CD14-positive monocyte (primary cell): ENCODE results near the gene CCDC197. TPM values are rescaled to one million over a fixed set of nuclear protein-coding genes. Genes with fewer than 3 reads are reported as not detected.

Experiments used
- DNase-seq, 3 donors: peaks; one replicate each; pipeline ENCODE4 v3.0.0-alpha.2; 2011 to 2022
- H2AFZ ChIP-seq: 2 replicates; pipeline ENCODE4 v1.6.0; 2012; ENCODE audit warnings: mild to moderate bottlenecking, low read depth, low read length, inconsistent platforms; ENCODE audit not compliant: insufficient read depth, poor library complexity, severe bottlenecking
- H3K27ac ChIP-seq, 2 donors: 1 replicate in 1 of 2; 2 replicates in 1 of 2; pipeline ENCODE4 v1.5.1; 2012 to 2013; ENCODE audit warnings: low read length in 2 of 2, control low read depth in 1 of 2, inconsistent platforms in 1 of 2, low read depth in 1 of 2, mild to moderate bottlenecking in 1 of 2
- H3K27me3 ChIP-seq, 2 donors: one replicate each; pipeline versions ENCODE4 v1.6.0 to v1.6.1; 2011 to 2013; ENCODE audit warnings: low read length in 2 of 2; ENCODE audit not compliant: control insufficient read depth in 2 of 2, insufficient read depth in 2 of 2
- H3K36me3 ChIP-seq, 2 donors: replicated peaks in 1 of 2; 1 replicate in 1 of 2; 2 replicates in 1 of 2; pipeline versions ENCODE4 v1.5.1 to v1.6.1; 2012 to 2013; ENCODE audit warnings: low read length in 2 of 2, control low read depth in 1 of 2, inconsistent platforms in 1 of 2, mild to moderate bottlenecking in 1 of 2; ENCODE audit not compliant: insufficient read depth in 2 of 2, control insufficient read depth in 1 of 2
- H3K4me1 ChIP-seq, 2 donors: 1 replicate in 1 of 2; 2 replicates in 1 of 2; pipeline versions ENCODE4 v1.5.1 to v1.6.1; 2012 to 2013; ENCODE audit warnings: low read length in 2 of 2, control low read depth in 1 of 2, inconsistent platforms in 1 of 2, mild to moderate bottlenecking in 1 of 2, moderate library complexity in 1 of 2; ENCODE audit not compliant: insufficient read depth in 2 of 2, control insufficient read depth in 1 of 2
- H3K4me2 ChIP-seq: replicated peaks from 2 replicates; pipeline ENCODE3; 2012; ENCODE audit warnings: low read length, moderate library complexity, mild to moderate bottlenecking; ENCODE audit not compliant: poor library complexity, severe bottlenecking; ENCODE audit errors: extremely low read depth
- H3K4me3 ChIP-seq, 3 experiments: fragments of 200-600 bp in 1 of 3; sonication (generic) in 1 of 3; replicated peaks in 1 of 3; 1 replicate in 2 of 3; 2 replicates in 1 of 3; pipeline ENCODE4 v1.5.1; 2011 to 2013; ENCODE audit warnings: low read length in 3 of 3, mild to moderate bottlenecking in 3 of 3, control low read depth in 2 of 3, low read depth in 2 of 3, inconsistent platforms in 1 of 3, moderate library complexity in 1 of 3
- H3K79me2 ChIP-seq: 2 replicates; pipeline ENCODE4 v1.6.0; 2012; ENCODE audit warnings: mild to moderate bottlenecking, control low read depth, inconsistent platforms, low read length, moderate library complexity; ENCODE audit not compliant: insufficient read depth
- H3K9ac ChIP-seq: 2 replicates; pipeline ENCODE4 v1.6.0; 2017; ENCODE audit warnings: low read length, mild to moderate bottlenecking; ENCODE audit not compliant: insufficient read depth, poor library complexity, severe bottlenecking
- H3K9me3 ChIP-seq, 2 donors: replicated peaks in 1 of 2; 1 replicate in 1 of 2; 2 replicates in 1 of 2; pipeline versions ENCODE4 v1.5.1 to v1.6.1; 2012 to 2013; ENCODE audit warnings: low read length in 2 of 2, control low read depth in 1 of 2; ENCODE audit not compliant: control insufficient read depth in 1 of 2, insufficient read depth in 1 of 2
- H4K20me1 ChIP-seq: 2 replicates; pipeline ENCODE4 v1.6.0; 2012; ENCODE audit warnings: mild to moderate bottlenecking, low read length, control low read depth, moderate library complexity; ENCODE audit not compliant: insufficient read depth
- H3K27ac Mint-ChIP-seq, 7 donors: one replicate each; pipeline ENCODE4 v1.8.0; 2020; ENCODE audit warnings: mild to moderate bottlenecking in 7 of 7, mixed read lengths in 7 of 7, moderate library complexity in 6 of 7, inconsistent platforms in 2 of 7
- H3K27me3 Mint-ChIP-seq, 3 donors: one replicate each; pipeline ENCODE4 v1.8.0; 2021 to 2022; ENCODE audit warnings: low read depth in 3 of 3, mild to moderate bottlenecking in 3 of 3, mixed read lengths in 3 of 3, moderate library complexity in 3 of 3, inconsistent platforms in 1 of 3
- H3K36me3 Mint-ChIP-seq, 2 donors: one replicate each; pipeline ENCODE4 v1.8.0; 2020; ENCODE audit warnings: mixed read lengths in 2 of 2, inconsistent platforms in 1 of 2, mild to moderate bottlenecking in 1 of 2
- H3K4me1 Mint-ChIP-seq: one replicate; pipeline ENCODE4 v1.8.0; 2020; ENCODE audit warnings: mild to moderate bottlenecking, mixed read lengths
- H3K4me3 Mint-ChIP-seq, 2 donors: one replicate each; pipeline ENCODE4 v1.8.0; 2020; ENCODE audit warnings: mild to moderate bottlenecking in 2 of 2, mixed read lengths in 2 of 2, moderate library complexity in 1 of 2
- H3K9me3 Mint-ChIP-seq, 7 donors: one replicate each; pipeline ENCODE4 v1.8.0; 2020 to 2022; ENCODE audit warnings: mixed read lengths in 7 of 7, mild to moderate bottlenecking in 6 of 7, moderate library complexity in 6 of 7, inconsistent platforms in 2 of 7
- CTCF ChIP-seq: fragments of 200-600 bp; IDR thresholded peaks from one replicate; pipeline ENCODE4 v1.8.0; 2022; ENCODE audit warnings: antibody characterized with exemption, mild to moderate bottlenecking
- WGBS: methylation state at CpG from one replicate; pipeline ENCODE4 v1.1.5; 2013; ENCODE audit warnings: missing lambda C conversion rate; ENCODE audit not compliant: insufficient coverage; 5-methylcytosine and 5-hydroxymethylcytosine counted together
- intact Hi-C, 2 donors: fragments of 100-400 bp; cut with micrococcal nuclease; formaldehyde crosslinking; loops; one replicate each; pipeline versions ENCODE4 v1.15.0 to v1.15.1; 2023
- polyA plus RNA-seq, 3 donors: library from polyadenylated mRNA; depleted of rRNA in 1 of 3; unstranded in 2 of 3; stranded (reverse) in 1 of 3; fragments of 300-500 nt in 2 of 3; fragments of >200 nt in 1 of 3; fragmentation: Illumina TruSeq in 2 of 3; gene quantifications; 1 replicate in 2 of 3; 2 replicates in 1 of 3; pipeline ENCODE4 v1.2.3, GENCODE V29; 2012 to 2021

Gene CCDC197
- polyA plus RNA-seq, 3 donors, result not detected

- intact Hi-C loops, result no loop called here
- no peak overlapping the region for H3K27ac Mint-ChIP-seq
- H3K27me3 Mint-ChIP-seq, result peaks cover 4 to 11% (median 8%) of the 10 kb centered on the region in 3 donors
These were observed 14.7 kb upstream of the CCDC197 start for GRCh38 chr14:93982230-93983007.

GRCh38 chr14:93984070-93984469 lies 13.0 kb upstream of the CCDC197 start:
- Mint-ChIP-seq H3K9me3 (no peaks in the 10 kb centered on the region), H3K27ac (no peak overlapping the region), H3K27me3 (peaks cover 6 to 11% (median 10%) of the 10 kb centered on the region in 3 donors), H3K36me3 (no peaks in the 10 kb centered on the region), H3K4me3 (no peak overlapping the region), H3K4me1 (no peaks in the 10 kb centered on the region)
- H3K79me2 ChIP-seq, result no peaks in the 10 kb centered on the region
- H4K20me1 ChIP-seq, result no peaks in the 10 kb centered on the region
- no peaks in the 10 kb centered on the region for H3K27me3 ChIP-seq
- no peak for TF ChIP-seq CTCF
- H2AFZ ChIP-seq, result no peak overlapping the region
- H3K27ac ChIP-seq, result no peak overlapping the region
- 93% methylated on average over 2 of the region's 3 CpGs for WGBS
- no peak overlapping the region for H3K9ac ChIP-seq
- H3K36me3 ChIP-seq, result no peaks in the 10 kb centered on the region
- no peaks in the 10 kb centered on the region for H3K9me3 ChIP-seq
- no peak overlapping the region for H3K4me2 ChIP-seq
- DNase-seq, result no peak
- H3K4me3 ChIP-seq, result no peak overlapping the region
- intact Hi-C loops, result no loop called here
- H3K4me1 ChIP-seq, result no peaks in the 10 kb centered on the region

More at GRCh38 chr14:93982230-93983007, 14.7 kb upstream of the CCDC197 start:
- H3K4me2 ChIP-seq, result no peak overlapping the region
- no peaks in the 10 kb centered on the region for H4K20me1 ChIP-seq
- no peak for DNase-seq
- 70% methylated on average over 2 of the region's 10 CpGs for WGBS
- no peak overlapping the region for H3K4me3 Mint-ChIP-seq
- no peaks in the 10 kb centered on the region for H3K79me2 ChIP-seq
- no peak overlapping the region for H3K9ac ChIP-seq
- no peaks in the 10 kb centered on the region for H3K36me3 ChIP-seq
- H3K4me1 ChIP-seq, result no peaks in the 10 kb centered on the region
- no peaks in the 10 kb centered on the region for H3K36me3 Mint-ChIP-seq
- no peak overlapping the region for H3K4me3 ChIP-seq
- H3K27ac ChIP-seq, result no peak overlapping the region
- peaks cover 0 to 7% (median 6%) of the 10 kb centered on the region in 7 donors for H3K9me3 Mint-ChIP-seq
- no peaks in the 10 kb centered on the region for H3K27me3 ChIP-seq
- peaks cover 0 to 5% of the 10 kb centered on the region in 2 donors for H3K9me3 ChIP-seq
- no peak overlapping the region for H2AFZ ChIP-seq
- no peaks in the 10 kb centered on the region for H3K4me1 Mint-ChIP-seq
- no peak for TF ChIP-seq CTCF
